Limb (tissue), 2 donors: Measurements from ENCODE around the gene SRRM1.
"Not testable (repeated sequence)": the region's sequence is repeated elsewhere in the genome, so short reads cannot be mapped to it uniquely, and the experiment has no call there.

ENCODE experiments used
- DNase-seq, 2 donors: peaks; one replicate each; pipeline ENCODE4 v3.0.0-alpha.2; 2016; ENCODE audit errors: extremely low spot score in 2 of 2

The SRRM1 gene

DNA sequence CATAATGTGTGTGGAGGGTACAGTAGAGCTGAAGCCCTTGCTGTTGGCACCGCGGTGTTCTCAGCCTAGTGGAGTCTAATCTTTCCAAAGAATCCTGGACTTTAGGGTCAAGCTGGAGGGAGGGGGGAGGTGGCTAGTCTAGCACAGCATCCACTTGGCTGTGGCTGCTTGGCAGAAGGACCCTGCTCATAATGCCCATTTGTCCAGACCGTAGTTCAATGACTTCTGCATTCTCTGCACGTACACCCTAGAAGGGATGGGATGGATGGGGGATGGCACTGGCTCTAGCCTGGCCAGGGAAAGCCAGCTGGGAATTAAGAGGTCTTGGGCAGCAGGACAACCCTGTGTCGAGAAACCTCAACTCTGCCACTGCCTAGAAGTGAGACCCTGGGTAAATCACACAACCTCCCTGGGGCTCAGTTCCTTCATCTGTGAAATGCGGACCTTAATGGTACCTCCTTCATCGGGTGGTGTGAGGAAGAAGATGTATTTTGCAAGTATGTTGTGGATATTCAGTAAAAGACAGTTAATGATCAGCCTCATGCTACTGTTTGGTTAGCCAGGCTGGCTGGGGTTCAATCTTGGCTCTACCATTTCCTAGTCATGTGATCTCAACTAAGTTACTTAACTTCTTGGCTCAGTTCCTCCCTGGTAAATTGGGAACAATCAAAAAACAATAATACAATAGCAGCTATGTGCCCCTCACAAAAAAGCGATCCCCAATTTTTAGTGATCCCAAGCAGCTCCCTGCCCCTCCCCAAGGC, 75.0 kb downstream of the SRRM1 start:
- DNase-seq = no peak

DNA sequence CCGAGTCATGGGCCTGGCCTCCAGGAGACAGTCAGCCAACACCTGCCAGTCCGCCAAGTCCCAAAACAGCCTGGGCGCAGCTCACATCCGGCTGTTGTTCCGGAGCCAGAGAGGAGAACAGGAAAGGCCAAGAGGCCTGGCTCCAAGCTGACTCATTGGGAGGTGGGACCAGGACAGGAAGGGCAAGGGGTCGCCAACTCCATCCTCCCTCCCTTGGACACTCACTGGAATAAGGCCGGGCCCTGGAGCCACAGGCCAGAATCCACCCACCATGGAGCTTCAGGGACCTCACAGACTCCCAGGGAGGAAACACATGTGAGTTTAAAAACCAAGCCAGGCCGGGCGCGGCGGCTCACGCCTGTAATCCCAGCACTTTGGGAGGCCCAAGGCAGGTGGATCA, 77.0 kb downstream of the SRRM1 start:
- no peak for DNase-seq

DNA sequence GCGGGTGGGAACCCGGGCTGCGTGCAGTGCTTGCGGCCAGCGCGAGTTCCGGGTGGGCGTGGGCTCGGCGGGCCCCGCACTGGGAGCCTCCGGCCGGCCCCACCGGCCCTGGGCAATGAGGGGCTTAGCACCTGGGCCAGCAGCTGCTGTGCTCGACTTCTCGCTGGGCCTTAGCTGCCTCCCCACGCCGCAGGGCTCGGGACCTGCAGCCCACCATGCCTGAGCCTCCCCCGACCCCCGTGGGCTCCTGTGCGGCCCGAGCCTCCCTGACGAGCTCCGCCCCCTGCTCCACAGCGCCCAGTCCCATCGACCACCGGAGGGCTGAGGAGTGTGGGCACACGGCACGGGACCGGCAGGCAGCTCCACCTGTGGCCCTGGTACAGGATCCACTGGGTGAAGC, 78.4 kb downstream of the SRRM1 start:
- no peak for DNase-seq

DNA sequence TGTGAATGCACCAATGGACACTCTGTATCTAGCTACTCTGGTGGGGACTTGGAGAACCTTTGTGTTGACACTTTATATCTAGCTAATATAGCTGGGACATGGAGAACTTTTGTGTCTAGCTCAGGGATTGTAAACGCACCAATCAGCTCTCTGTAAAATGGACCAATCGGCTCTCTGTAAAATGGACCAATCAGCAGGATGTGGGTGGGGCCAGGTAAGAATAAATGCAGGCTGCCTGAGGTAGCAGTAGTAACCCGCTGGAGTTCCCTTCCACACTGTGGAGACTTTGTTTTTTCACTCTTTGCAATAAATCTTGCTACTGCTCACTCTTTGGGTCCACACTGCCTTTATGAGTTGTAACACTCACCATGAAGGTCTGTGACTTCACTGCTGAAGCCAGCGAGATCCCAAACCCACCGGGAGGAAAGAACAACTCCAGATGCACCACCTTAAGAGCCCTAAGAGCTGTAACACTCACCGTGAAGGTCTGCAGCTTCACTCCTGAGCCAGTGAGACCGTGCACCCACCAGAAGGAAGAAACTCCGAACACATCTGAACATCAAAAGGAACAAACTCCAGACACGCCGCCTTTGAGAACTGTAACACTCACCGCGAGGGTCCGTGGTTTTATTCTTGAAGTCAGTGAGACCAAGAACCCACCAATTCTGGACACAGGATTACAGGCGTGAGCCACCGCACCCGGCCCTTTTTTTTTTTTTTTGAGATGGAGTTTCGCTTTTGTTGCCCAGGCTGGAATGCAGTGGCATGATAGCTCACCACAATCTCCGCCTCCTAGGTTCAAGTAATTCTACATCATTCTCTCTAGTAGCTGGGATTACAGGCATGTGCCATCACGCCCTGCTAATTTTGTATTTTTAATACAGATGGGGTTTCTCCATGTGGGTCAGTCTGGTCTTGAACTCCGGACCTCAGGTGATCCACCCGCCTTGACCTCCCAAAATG, 79.3 kb downstream of the SRRM1 start:
- not testable (repeated sequence) for DNase-seq
